ENCODE results near the gene TMEM115.

GRCh38 chr3:50351323-50351697 lies 8.0 kb downstream of the TMEM115 start:
- TF ChIP-seq POLR2A (IDR thresholded peaks at IDR 0.05), result no peak
- no peak for TF ChIP-seq CTCF (IDR thresholded peaks at IDR 0.05)
